Psoas muscle (tissue), 8 donors: Measurements from ENCODE around the gene SLC37A1. TPM values are rescaled to one million over a fixed set of nuclear protein-coding genes. Genes with fewer than 3 reads are reported as not detected.

Experiments
- ATAC-seq, 4 donors: fragments of 200-7000 bp; cut with Tn5 transposase; one replicate each; pipeline ENCODE4 v1.9.1; 2020; ENCODE audit warnings: moderate library complexity in 3 of 4, mild to moderate bottlenecking in 2 of 4
- DNase-seq, 2 donors: peaks; one replicate each; pipeline ENCODE4 v3.0.0-alpha.2; 2020
- H3K27ac ChIP-seq: fragments of 200-600 bp; one replicate; pipeline ENCODE4 v1.8.0; 2022
- H3K27me3 ChIP-seq, 3 donors: fragments of 200-600 bp in 1 of 3; one replicate each; pipeline versions ENCODE4 v1.6.1 to v1.8.0; 2013 to 2022; ENCODE audit warnings: low read length in 2 of 3, mild to moderate bottlenecking in 2 of 3, moderate library complexity in 1 of 3; ENCODE audit not compliant: insufficient read depth in 3 of 3
- H3K36me3 ChIP-seq, 2 donors: fragments of 200-600 bp in 1 of 2; one replicate each; pipeline versions ENCODE4 v1.6.1 to v1.8.0; 2013 to 2022; ENCODE audit warnings: low read depth in 1 of 2, mild to moderate bottlenecking in 1 of 2, moderate library complexity in 1 of 2; ENCODE audit not compliant: insufficient read depth in 1 of 2
- H3K4me1 ChIP-seq: fragments of 200-600 bp; one replicate; pipeline ENCODE4 v1.8.0; 2022
- H3K4me3 ChIP-seq: fragments of 200-600 bp; one replicate; pipeline ENCODE4 v1.8.0; 2022; ENCODE audit warnings: mild to moderate bottlenecking
- H3K9me3 ChIP-seq: fragments of 200-600 bp; one replicate; pipeline ENCODE4 v1.8.0; 2022
- CTCF ChIP-seq: fragments of 200-600 bp; IDR thresholded peaks from one replicate; pipeline ENCODE4 v1.8.0; 2022; ENCODE audit warnings: antibody characterized with exemption
- WGBS, 3 donors: extraction: QIAGEN DNeasy Blood & Tissue Kit; methylation state at CpG; one replicate each; pipeline versions ENCODE4 v1.1.6 to v1.1.7; 2013; 5-methylcytosine and 5-hydroxymethylcytosine counted together
- intact Hi-C, 2 donors: fragments of 100-400 bp; cut with DNase I; formaldehyde crosslinking; loops; one replicate each; pipeline versions ENCODE4 v1.11.0 to v1.14.2; 2022
- polyA plus RNA-seq, 3 donors: library from polyadenylated mRNA; stranded (reverse); fragments of 200-250 nt; gene quantifications; one replicate each; pipeline ENCODE4 v1.2.3, GENCODE V29; 2013
- total RNA-seq, 4 donors: library from RNA; stranded (reverse); fragmentation: NEBNext Ultra II Directional in 2 of 4; extraction: Animal tissue kit (Norgen Biotek cat#: 25700) in 2 of 4; gene quantifications; one replicate each; pipeline versions ENCODE4 v1.2.1 to v1.2.4, GENCODE V29; 2021 to 2023
- donor health status: healthy with polysubstance abuse.
- donor health status: DM: no; HTN: no; CAD: no; lungs with moderate emphysema.
- donor health status: Bipolar disorder and iron deficiency.
- donor health status: healthy.
- donor health status: DM: yes; HTN: yes; CAD: no.
- donor health status: DM: no; HTN: no; CAD: no.
- donor health status: DM: no; HTN: no; CAD: no.
- donor health status: DM: yes; HTN: yes; CAD: no.

The SLC37A1 gene
- total and polyA plus RNA-seq, 7 donors: 1.6 to 18.9 (median 8.0) TPM

- ATAC-seq (no peak), DNase-seq (no peak)
- peaks cover 0 to 79% of the 10 kb centered on the region in 2 donors for H3K36me3 ChIP-seq
- no peak for TF ChIP-seq CTCF
- intact Hi-C loops: no loop called here
- H3K27me3 ChIP-seq: no peaks in the 10 kb centered on the region
- no peak overlapping the region for H3K4me3 ChIP-seq
- H3K4me1 ChIP-seq: no peaks in the 10 kb centered on the region
- 92 to 94% (median 93%) methylated on average over 19 of the region's 19 CpGs for WGBS, 3 donors
- H3K27ac ChIP-seq: no peak overlapping the region
- no peaks in the 10 kb centered on the region for H3K9me3 ChIP-seq
Measured at GRCh38 chr21:42568376-42568775, 54.7 kb downstream of the SLC37A1 start.

GRCh38 chr21:42568866-42569731 lies 55.4 kb downstream of the SLC37A1 start:
- H3K27me3 ChIP-seq: no peaks in the 10 kb centered on the region

GRCh38 chr21:42569732-42570301 lies 56.2 kb downstream of the SLC37A1 start:
- intact Hi-C loops: no loop called here
- TF ChIP-seq CTCF: no peak
- H3K9me3 ChIP-seq: no peaks in the 10 kb centered on the region
- H3K4me1 ChIP-seq: no peaks in the 10 kb centered on the region
- no peak overlapping the region for H3K4me3 ChIP-seq
- H3K36me3 ChIP-seq: peaks cover 0 to 81% of the 10 kb centered on the region in 2 donors
- WGBS, 3 donors: 87 to 96% (median 90%) methylated on average over 31 of the region's 31 CpGs
- no peak overlapping the region for H3K27ac ChIP-seq
- ATAC-seq (no peak), DNase-seq (peak in 1 of 2 donors; percentile 21)
- H3K27me3 ChIP-seq: no peaks in the 10 kb centered on the region

More at GRCh38 chr21:42568866-42569731, 55.4 kb downstream of the SLC37A1 start:
- peaks cover 0 to 80% of the 10 kb centered on the region in 2 donors for H3K36me3 ChIP-seq
- no peaks in the 10 kb centered on the region for H3K9me3 ChIP-seq
- 89 to 92% (median 90%) methylated on average over 30 to 35 of the region's 35 CpGs for WGBS, 3 donors
- no peak for TF ChIP-seq CTCF
- no peaks in the 10 kb centered on the region for H3K4me1 ChIP-seq
- peak in 1 of 2 donors; percentile 46 for DNase-seq
- no peak overlapping the region for H3K4me3 ChIP-seq
- ATAC-seq: no peak
- no peak overlapping the region for H3K27ac ChIP-seq
- intact Hi-C loops: no loop called here

- intact Hi-C loops: no loop called here
- WGBS, 3 donors: 86 to 91% (median 90%) methylated on average over 9 of the region's 9 CpGs
- no peak for TF ChIP-seq CTCF
- Histone ChIP-seq H3K4me3 (no peak overlapping the region), H3K4me1 (no peaks in the 10 kb centered on the region), H3K27ac (no peak overlapping the region), H3K36me3 (peaks cover 0 to 81% of the 10 kb centered on the region in 2 donors), H3K9me3 (no peaks in the 10 kb centered on the region), H3K27me3 (no peaks in the 10 kb centered on the region)
- no peak for ATAC-seq
- DNase-seq: no peak
Measured at GRCh38 chr21:42570362-42570761, 56.7 kb downstream of the SLC37A1 start.
